GM19463 (cell line): ENCODE data around the gene MYL3.
"Not testable (repeated sequence)": the region's sequence is repeated elsewhere in the genome, so short reads cannot be mapped to it uniquely, and the experiment has no call there.

Experiments
- ATAC-seq: cut with Tn5 transposase; IDR thresholded peaks from one replicate; pipeline ENCODE4 v1.9.1; 2021; ENCODE audit warnings: mild to moderate bottlenecking, moderate library complexity; ENCODE audit not compliant: unreplicated experiment

The MYL3 gene

GRCh38 chr3:46831316-46831715 lies 31.9 kb downstream of the MYL3 start:
- ATAC-seq: no peak

- ATAC-seq: no peak
Observed at GRCh38 chr3:46830801-46831200, 32.4 kb downstream of the MYL3 start.

GRCh38 chr3:46829699-46830208 lies 33.5 kb downstream of the MYL3 start:
- no peak for ATAC-seq

GRCh38 chr3:46825450-46825849 lies 37.8 kb downstream of the MYL3 start:
- ATAC-seq: no peak

GRCh38 chr3:46824211-46824970 lies 38.9 kb downstream of the MYL3 start:
- ATAC-seq: no peak

- ATAC-seq: not testable (repeated sequence)
Observed at GRCh38 chr3:46823314-46823713, 39.9 kb downstream of the MYL3 start.

- no peak for ATAC-seq
Observed at GRCh38 chr3:46821553-46821952, 41.7 kb downstream of the MYL3 start.

GRCh38 chr3:46820852-46821251 lies 42.4 kb downstream of the MYL3 start:
- ATAC-seq: no peak

- no peak for ATAC-seq
Observed at GRCh38 chr3:46812237-46812791, 50.9 kb downstream of the MYL3 start.

GRCh38 chr3:46811615-46812236 lies 51.5 kb downstream of the MYL3 start:
- ATAC-seq: no peak

- not testable (repeated sequence) for ATAC-seq
Observed at GRCh38 chr3:46808766-46809165, 54.5 kb downstream of the MYL3 start.
